Measurements from ENCODE around the gene BAG3.
"Not testable (repeated sequence)": the region's sequence is repeated elsewhere in the genome, so short reads cannot be mapped to it uniquely, and the experiment has no call there.

BAG3 gene

DNA sequence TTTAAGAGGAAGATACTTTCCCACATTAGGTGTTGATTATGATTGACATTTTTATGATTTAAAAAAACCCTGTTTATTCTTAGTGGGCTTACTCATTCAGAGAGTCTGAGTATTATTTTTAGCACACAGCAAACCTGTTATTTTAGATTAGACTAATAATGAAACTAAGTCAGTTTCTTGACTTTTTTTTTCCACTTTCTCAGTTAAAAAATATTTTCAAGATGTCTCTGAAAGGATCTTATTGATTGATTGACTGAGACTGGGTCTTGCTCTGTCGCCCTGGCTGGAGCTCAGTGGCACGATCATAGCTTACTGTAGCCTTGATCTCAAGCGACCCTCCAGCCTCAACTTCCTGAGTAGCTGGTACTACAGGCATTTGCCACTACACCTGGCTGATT is 54.3 kb downstream of the BAG3 start:
- H3K36me3 ChIP-seq = peaks cover 11% of the 10 kb centered on the region; the same call in 1 of the 2 replicates
- H3K9me3 ChIP-seq = peaks cover 26% of the 10 kb centered on the region
- H3K27ac ChIP-seq = peak overlapping the region; percentile 91
- H4K20me1 ChIP-seq = no peaks in the 10 kb centered on the region
- H3K4me3 ChIP-seq = peak overlapping the region; percentile 61
- no peaks in the 10 kb centered on the region for H3K27me3 ChIP-seq
- H3K4me2 ChIP-seq = peak overlapping the region; percentile 89
- TF ChIP-seq Cebpa-rat (IDR thresholded peaks at IDR 0.05) = no peak
- H3K4me1 ChIP-seq = peaks cover 100% of the 10 kb centered on the region
- peak overlapping the region; percentile 77 for H3K9ac ChIP-seq

DNA sequence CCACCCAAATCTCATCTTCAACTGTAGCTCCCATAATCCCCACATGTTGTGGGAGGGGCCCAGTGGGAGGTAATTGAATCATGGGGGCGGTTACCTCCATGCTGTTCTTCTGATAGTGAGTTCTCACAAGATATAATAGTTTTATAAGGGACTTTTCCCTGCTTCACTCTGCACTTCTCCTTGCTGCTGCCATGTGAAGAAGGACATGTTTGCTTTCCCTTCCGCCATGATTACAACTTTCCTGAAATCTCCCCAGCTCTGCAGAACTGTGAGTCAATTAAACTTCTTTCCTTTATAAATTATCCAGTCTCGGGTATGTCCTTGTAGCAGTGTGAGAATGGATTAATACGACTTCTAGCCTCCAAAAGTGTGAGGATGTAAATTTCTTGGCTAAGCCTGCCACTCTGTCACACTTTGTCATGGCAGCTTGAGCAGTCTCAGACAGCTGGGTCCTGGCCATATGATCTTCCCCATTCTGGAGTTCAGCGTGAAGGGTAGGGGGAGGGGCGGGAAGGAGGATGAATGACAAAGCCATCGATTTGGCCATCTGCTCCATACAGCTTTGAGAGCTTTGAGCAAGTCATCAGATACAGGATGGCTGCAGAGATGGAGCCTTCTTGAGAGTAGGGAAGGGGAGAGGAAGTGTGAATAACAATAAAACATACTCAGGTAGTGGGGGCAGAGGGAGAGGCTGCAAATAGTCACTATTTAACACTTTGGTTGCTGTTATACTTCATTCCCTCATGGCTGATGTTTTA is 55.5 kb downstream of the BAG3 start:
- H3K9ac ChIP-seq = no peak overlapping the region
- TF ChIP-seq Cebpa-rat (IDR thresholded peaks at IDR 0.05) = no peak
- no peaks in the 10 kb centered on the region for H3K27me3 ChIP-seq
- H4K20me1 ChIP-seq = no peaks in the 10 kb centered on the region
- H3K27ac ChIP-seq = peak overlapping the region; percentile 91
- H3K36me3 ChIP-seq = peaks cover 23% of the 10 kb centered on the region
- peaks cover 91% of the 10 kb centered on the region for H3K4me1 ChIP-seq
- H3K4me3 ChIP-seq = peak overlapping the region; percentile 61
- peak overlapping the region; percentile 89 for H3K4me2 ChIP-seq
- peaks cover 39% of the 10 kb centered on the region for H3K9me3 ChIP-seq

DNA sequence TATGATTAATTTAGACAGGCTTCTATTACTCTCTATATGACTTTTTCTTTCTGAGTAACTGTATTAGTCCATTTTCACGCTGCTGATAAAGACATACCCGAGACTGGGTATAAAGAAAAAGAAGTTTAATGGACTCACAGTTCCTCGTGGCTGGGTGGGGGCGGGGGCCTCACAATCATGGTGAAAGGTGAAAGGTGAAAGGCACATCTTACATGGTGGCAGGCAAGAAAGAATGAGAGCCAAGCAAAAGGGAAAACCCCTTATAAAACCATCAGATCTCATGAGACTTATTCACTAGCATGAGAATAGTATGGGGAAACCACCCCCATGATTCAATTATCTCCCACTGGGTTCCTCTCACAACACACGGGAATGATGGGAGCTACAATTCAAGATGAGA is 56.2 kb downstream of the BAG3 start:
- Histone ChIP-seq H3K4me3 (peak overlapping the region; percentile 17; the same call in 1 of the 2 replicates), H3K4me2 (peak overlapping the region; percentile 84), H3K36me3 (peaks cover 23% of the 10 kb centered on the region), H3K27ac (peak overlapping the region; percentile 91), H3K9me3 (peaks cover 45% of the 10 kb centered on the region), H3K4me1 (peaks cover 85% of the 10 kb centered on the region)
- H4K20me1 ChIP-seq, H3K27me3 ChIP-seq, H3K9ac ChIP-seq: not testable (repeated sequence)

DNA sequence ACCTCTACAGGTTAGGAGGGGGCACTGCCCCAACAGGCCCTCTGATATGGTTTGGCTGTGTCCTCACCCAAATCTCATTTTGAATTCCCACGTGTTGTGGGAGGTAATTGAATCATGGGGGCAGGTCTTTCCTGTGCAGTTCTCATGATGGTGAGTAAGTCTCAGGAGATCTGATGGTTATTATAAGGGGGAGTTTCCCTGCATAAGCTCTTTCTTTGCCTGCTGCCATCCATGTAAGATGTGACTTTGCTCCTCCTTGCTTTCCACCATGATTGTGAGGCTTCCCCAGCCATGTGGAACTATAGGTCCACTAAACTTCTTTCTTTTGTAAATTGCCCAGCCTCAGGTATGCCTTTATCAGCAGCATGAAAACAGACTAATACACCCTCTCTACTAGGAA is 59.8 kb downstream of the BAG3 start:
- not testable (repeated sequence) for H3K4me2 ChIP-seq, H3K27me3 ChIP-seq, H4K20me1 ChIP-seq, H3K27ac ChIP-seq, H3K9ac ChIP-seq
- peak overlapping the region; percentile 17; the same call in 1 of the 2 replicates for H3K4me3 ChIP-seq
- H3K4me1 ChIP-seq = peaks cover 80% of the 10 kb centered on the region
- H3K9me3 ChIP-seq = peaks cover 46% of the 10 kb centered on the region
- peaks cover 23% of the 10 kb centered on the region for H3K36me3 ChIP-seq

DNA sequence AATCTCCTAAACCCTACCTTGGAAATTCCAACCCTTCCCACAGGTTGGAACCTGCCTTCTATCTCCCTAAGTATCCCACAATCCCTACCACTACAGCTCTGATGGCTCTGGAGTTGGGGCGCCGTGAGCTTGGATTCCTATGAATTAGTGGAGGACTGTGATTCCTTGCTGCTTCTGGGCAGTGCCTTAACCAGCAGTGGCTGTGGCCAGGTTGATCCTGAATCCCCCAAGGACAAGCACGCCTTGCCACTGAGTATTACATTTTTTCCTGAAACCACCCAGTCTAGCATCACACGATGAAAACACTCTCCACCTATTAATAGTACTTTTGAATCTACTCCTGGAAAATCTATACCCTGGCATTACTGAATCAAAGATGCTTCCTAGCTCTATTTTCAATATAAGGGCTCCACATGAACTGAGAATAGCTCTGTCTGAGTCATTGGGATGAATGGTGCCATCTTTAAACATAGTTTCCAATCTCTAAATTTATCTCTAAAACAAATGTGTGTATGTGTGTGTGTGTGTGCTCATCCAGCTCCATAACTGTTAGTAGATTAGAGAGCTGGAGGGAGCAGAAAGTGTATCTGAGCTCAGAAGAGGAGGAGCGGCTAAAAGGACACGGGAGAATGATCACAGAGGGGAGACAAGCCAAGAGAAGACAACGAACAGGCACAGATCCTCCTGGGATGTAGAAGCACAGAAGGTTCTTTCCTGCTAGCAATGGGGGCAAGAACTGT is 62.7 kb downstream of the BAG3 start:
- H3K36me3 ChIP-seq = peaks cover 12% of the 10 kb centered on the region
- H3K27me3 ChIP-seq = no peaks in the 10 kb centered on the region
- H3K27ac ChIP-seq = peak overlapping the region; percentile 63; the same call in 1 of the 2 replicates
- peak overlapping the region; percentile 64 for H3K4me2 ChIP-seq
- H3K9me3 ChIP-seq = peaks cover 26% of the 10 kb centered on the region
- H3K4me1 ChIP-seq = peaks cover 65% of the 10 kb centered on the region
- H3K9ac ChIP-seq = peak overlapping the region; percentile 51; the same call in 1 of the 2 replicates
- TF ChIP-seq Cebpa-rat (IDR thresholded peaks at IDR 0.05) = no peak
- H4K20me1 ChIP-seq = no peaks in the 10 kb centered on the region
- 0 out of 2 replicates have a peak overlapping the region, but pooled peaks have one; percentile 4 for H3K4me3 ChIP-seq

DNA sequence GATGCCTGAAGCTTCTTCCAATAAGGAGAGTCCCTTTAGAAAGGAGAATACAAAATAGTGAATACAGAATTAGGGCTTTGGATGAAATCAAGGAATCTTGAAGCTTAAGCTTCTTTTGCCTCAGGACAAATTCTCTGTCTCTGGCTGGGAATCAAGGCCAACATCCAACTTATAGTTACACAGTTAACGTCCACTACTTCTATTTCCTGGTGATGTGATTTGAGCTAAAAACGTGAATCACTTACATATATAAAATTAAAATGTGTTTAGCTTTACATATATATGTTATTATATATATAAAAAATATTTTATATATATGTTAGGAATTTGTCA is 63.3 kb downstream of the BAG3 start:
- Histone ChIP-seq H3K9ac (no peak overlapping the region; the same call in 1 of the 2 replicates), H3K27me3 (no peaks in the 10 kb centered on the region), H3K4me3 (no peak overlapping the region), H3K4me1 (peaks cover 60% of the 10 kb centered on the region), H3K27ac (no peak overlapping the region; the same call in 1 of the 2 replicates), H3K9me3 (peaks cover 29% of the 10 kb centered on the region), H3K36me3 (peaks cover 16% of the 10 kb centered on the region), H4K20me1 (no peaks in the 10 kb centered on the region), H3K4me2 (peak overlapping the region; percentile 64)
- no peak for TF ChIP-seq Cebpa-rat (IDR thresholded peaks at IDR 0.05)

DNA sequence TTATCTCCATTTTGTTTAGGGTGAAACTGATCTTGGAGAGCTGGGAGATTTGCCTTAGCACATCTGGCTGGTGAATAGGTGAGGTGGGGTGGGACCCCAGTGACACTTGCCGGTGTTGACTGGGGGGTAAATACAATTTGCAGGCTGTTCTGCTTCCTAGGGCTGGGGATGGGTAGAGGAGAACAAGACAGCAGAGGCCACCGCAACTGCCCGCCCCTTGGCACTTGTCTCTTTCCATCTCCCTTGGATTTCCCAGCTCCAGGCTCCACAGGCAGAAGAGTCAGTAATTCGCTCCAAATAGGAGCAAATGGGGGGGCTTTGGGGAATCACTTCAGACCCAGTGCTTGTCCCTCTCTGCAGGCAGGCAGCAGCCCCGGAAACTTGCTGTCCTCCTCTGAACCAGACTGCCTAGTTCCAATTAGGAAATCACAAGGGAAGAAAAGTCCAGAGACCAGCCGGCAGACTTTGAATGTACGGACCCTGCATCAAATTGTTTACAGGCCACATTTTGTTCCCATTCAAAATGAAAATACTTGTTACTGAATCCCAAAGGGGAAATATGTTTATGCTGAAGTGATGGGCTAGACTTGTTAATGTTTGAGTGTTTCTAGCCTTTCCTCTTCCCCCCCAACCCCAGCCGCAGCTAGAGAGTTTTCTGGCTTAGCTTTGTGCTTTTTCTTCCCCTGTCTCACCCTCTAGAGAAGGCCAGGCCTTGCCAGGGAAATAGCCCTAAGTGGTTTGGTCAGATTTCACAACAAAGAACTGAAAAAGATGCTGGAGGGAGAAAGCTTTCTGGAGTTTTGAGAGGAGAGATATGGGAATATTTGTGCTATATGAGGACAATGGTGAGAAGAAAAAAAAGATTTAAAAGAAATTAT is 64.7 kb downstream of the BAG3 start:
- Histone ChIP-seq H3K4me2 (peak overlapping the region; percentile 51), H3K4me3 (no peak overlapping the region), H3K27ac (peak overlapping the region; percentile 58), H3K4me1 (peaks cover 46% of the 10 kb centered on the region), H3K27me3 (no peaks in the 10 kb centered on the region), H3K9me3 (peaks cover 32% of the 10 kb centered on the region), H3K9ac (peak overlapping the region; percentile 52; the same call in 1 of the 2 replicates), H4K20me1 (no peaks in the 10 kb centered on the region), H3K36me3 (peaks cover 26% of the 10 kb centered on the region)
- no peak for TF ChIP-seq Cebpa-rat (IDR thresholded peaks at IDR 0.05)

DNA sequence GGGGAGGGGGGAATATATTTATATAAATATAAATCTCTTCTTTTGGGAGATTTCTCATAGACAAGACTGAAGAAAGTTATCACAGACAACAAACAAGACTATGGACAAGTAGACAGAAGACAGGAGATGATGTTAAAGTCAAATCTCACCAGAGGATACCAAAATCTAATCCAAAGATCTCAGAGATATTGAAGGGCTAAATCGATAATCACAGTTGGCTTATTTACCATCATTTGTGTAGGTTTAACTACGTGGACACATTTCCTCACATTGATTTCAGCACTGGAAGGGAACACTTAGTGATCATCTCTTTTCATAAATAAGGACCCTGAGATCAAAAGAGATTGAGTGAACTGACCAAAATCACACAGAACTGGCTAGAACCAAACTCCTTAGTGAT is 72.0 kb downstream of the BAG3 start:
- Histone ChIP-seq H3K9ac (no peak overlapping the region), H3K9me3 (peaks cover 20% of the 10 kb centered on the region), H3K4me1 (peaks cover 40% of the 10 kb centered on the region), H4K20me1 (peaks cover 19% of the 10 kb centered on the region), H3K4me3 (no peak overlapping the region), H3K36me3 (peaks cover 21% of the 10 kb centered on the region), H3K27me3 (no peaks in the 10 kb centered on the region), H3K27ac (no peak overlapping the region), H3K4me2 (peak overlapping the region; percentile 95; the same call in 1 of the 2 replicates)
- no peak for TF ChIP-seq Cebpa-rat (IDR thresholded peaks at IDR 0.05)

DNA sequence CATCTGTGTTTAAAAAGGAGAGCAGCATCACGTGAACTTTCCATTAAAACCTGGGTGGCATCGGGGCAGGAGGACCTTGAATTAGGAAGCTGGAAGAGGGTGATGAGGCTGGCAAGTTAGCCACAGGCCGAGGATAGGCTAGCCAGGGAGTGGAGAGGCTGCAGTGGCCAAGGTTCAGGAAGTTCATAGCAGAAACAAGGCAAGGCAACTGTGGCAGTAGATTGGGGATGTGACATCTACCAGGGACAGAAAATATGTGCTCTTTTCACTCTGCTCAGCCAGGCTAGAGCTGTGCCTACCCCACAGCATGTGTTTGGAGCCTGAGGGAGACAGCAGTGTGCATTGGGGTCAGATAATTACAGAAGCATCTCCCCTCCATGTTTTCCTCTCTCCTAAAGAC is 72.4 kb downstream of the BAG3 start:
- Histone ChIP-seq H3K9ac (peak overlapping the region; percentile 95; the same call in 1 of the 2 replicates), H3K4me2 (peak overlapping the region; percentile 95), H3K9me3 (peaks cover 20% of the 10 kb centered on the region), H3K36me3 (peaks cover 21% of the 10 kb centered on the region), H3K27ac (peak overlapping the region; percentile 43; the same call in 1 of the 2 replicates), H4K20me1 (peaks cover 24% of the 10 kb centered on the region), H3K4me1 (peaks cover 44% of the 10 kb centered on the region), H3K27me3 (no peaks in the 10 kb centered on the region), H3K4me3 (no peak overlapping the region)
- no peak for TF ChIP-seq Cebpa-rat (IDR thresholded peaks at IDR 0.05)
